Nephron progenitor cell (in vitro differentiated cells): ENCODE measurements around the gene AFAP1L2.

Experiments
- DNase-seq: peaks from one replicate; pipeline ENCODE4 v3.0.0; 2021
- H3K27ac Mint-ChIP-seq: 2 replicates; pipeline ENCODE4 v1.8.0; 2021; ENCODE audit warnings: mild to moderate bottlenecking, moderate library complexity, mixed read lengths
- H3K27me3 Mint-ChIP-seq: 2 replicates; pipeline ENCODE4 v1.8.0; 2021; ENCODE audit warnings: mild to moderate bottlenecking, low read depth, mixed read lengths; ENCODE audit not compliant: poor library complexity
- H3K36me3 Mint-ChIP-seq: 2 replicates; pipeline ENCODE4 v1.8.0; 2021; ENCODE audit warnings: low read depth, mixed read lengths
- H3K4me1 Mint-ChIP-seq: 2 replicates; pipeline ENCODE4 v1.8.0; 2021; ENCODE audit warnings: mixed read lengths
- H3K4me3 Mint-ChIP-seq: 2 replicates; pipeline ENCODE4 v1.8.0; 2021; ENCODE audit warnings: mild to moderate bottlenecking, moderate library complexity, mixed read lengths
- H3K9me3 Mint-ChIP-seq: 2 replicates; pipeline ENCODE4 v1.8.0; 2021; ENCODE audit warnings: mild to moderate bottlenecking, moderate library complexity, mixed read lengths
- TF ChIP-seq, protein P1 (sequence below): fragments of 200-600 bp; sonication (generic); IDR thresholded peaks from 2 replicates; pipeline ENCODE4 v1.5.0; 2021; ENCODE audit warnings: antibody characterized with exemption

The AFAP1L2 gene

DNA sequence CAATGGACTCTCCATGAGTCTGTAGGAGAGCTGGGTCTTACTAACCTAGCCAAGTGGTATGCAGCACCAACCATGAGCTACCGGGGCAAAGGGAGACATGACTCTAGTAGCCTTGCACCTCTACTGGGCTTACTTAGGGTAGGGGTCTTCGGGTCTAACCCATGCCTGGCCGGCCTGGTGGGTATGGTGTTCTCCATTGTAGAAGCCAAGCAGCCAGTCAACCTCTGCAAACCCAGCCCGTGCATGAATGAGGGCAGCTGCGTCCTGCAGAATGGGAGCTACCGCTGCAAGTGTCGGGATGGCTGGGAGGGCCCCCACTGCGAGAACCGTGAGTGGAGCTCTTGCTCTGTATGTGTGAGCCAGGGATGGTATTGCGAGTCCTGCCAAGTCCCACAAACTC, 114.3 kb downstream of the AFAP1L2 start:
- H3K27me3 Mint-ChIP-seq: no peaks in the 10 kb centered on the region
- H3K4me3 Mint-ChIP-seq: no peak overlapping the region
- peaks cover 7% of the 10 kb centered on the region for H3K9me3 Mint-ChIP-seq
- TF ChIP-seq, protein P1, sequence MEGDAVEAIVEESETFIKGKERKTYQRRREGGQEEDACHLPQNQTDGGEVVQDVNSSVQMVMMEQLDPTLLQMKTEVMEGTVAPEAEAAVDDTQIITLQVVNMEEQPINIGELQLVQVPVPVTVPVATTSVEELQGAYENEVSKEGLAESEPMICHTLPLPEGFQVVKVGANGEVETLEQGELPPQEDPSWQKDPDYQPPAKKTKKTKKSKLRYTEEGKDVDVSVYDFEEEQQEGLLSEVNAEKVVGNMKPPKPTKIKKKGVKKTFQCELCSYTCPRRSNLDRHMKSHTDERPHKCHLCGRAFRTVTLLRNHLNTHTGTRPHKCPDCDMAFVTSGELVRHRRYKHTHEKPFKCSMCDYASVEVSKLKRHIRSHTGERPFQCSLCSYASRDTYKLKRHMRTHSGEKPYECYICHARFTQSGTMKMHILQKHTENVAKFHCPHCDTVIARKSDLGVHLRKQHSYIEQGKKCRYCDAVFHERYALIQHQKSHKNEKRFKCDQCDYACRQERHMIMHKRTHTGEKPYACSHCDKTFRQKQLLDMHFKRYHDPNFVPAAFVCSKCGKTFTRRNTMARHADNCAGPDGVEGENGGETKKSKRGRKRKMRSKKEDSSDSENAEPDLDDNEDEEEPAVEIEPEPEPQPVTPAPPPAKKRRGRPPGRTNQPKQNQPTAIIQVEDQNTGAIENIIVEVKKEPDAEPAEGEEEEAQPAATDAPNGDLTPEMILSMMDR: no peak
- no peak for DNase-seq
- no peaks in the 10 kb centered on the region for H3K4me1 Mint-ChIP-seq
- peaks cover 49% of the 10 kb centered on the region for H3K36me3 Mint-ChIP-seq
- no peak overlapping the region for H3K27ac Mint-ChIP-seq

DNA sequence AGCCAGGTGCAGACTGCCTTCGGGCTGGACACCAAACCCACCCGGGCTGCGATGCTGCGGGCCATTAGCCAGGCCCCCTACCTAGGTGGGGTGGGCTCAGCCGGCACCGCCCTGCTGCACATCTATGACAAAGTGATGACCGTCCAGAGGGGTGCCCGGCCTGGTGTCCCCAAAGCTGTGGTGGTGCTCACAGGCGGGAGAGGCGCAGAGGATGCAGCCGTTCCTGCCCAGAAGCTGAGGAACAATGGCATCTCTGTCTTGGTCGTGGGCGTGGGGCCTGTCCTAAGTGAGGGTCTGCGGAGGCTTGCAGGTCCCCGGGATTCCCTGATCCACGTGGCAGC, 115.2 kb downstream of the AFAP1L2 start:
- Mint-ChIP-seq H3K27ac (no peak overlapping the region), H3K27me3 (no peaks in the 10 kb centered on the region), H3K9me3 (no peaks in the 10 kb centered on the region), H3K4me3 (no peak overlapping the region), H3K36me3 (peaks cover 39% of the 10 kb centered on the region), H3K4me1 (no peaks in the 10 kb centered on the region)
- TF ChIP-seq, protein P1: no peak
- no peak for DNase-seq

DNA sequence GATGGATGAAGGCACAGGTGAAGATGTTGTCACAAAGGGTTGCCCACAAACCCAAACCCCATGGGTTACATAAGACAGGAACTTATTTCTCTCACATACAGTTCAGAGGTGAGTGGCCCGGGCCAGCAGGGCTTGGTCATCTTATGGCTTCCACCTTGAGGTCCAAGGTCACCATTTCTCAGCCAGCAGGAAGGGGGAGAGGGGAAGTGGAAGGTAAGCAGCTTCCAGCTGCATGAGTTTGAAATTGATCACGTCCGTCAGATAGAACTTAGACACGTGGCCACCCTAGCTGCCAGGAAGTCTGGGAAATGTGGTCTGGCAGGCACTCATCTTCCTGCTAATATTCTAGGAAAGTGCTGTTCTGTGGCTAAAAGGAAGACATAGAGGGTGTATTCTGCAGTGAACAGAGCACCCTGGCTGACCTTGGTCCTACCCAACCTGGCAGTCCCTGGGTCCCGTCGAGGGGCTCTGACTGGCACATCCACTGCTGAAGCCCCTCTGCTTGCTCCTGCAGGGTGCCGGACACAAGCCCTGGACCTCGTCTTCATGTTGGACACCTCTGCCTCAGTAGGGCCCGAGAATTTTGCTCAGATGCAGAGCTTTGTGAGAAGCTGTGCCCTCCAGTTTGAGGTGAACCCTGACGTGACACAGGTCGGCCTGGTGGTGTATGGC, 115.7 kb downstream of the AFAP1L2 start:
- Mint-ChIP-seq H3K4me1 (no peaks in the 10 kb centered on the region), H3K36me3 (peaks cover 34% of the 10 kb centered on the region), H3K27ac (peak overlapping the region; percentile 37), H3K4me3 (no peak overlapping the region), H3K9me3 (no peaks in the 10 kb centered on the region), H3K27me3 (no peaks in the 10 kb centered on the region)
- no peak for DNase-seq
- TF ChIP-seq, protein P1: no peak

DNA sequence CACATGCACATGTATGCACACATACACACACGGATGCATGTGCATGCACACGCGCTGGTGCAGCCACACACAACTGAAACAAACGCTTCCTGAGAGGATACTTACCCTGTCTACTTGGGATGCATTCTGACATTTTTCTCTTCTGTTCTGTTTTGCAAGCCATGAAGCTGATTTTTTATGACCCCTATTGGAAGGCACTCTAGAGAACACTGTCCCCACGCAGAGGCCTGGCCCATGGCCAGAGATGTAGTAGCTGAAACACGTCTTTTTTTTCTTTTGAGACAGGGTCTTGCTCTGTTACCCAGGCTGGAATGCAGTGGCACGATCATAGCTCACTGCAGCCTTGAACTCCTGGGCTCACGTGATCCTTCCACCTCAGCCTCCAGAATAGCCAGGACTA, 117.4 kb downstream of the AFAP1L2 start:
- Mint-ChIP-seq H3K36me3 (peaks cover 23% of the 10 kb centered on the region), H3K27ac (no peak overlapping the region), H3K4me3 (no peak overlapping the region), H3K27me3 (no peaks in the 10 kb centered on the region), H3K9me3 (no peaks in the 10 kb centered on the region), H3K4me1 (no peaks in the 10 kb centered on the region)
- no peak for DNase-seq
- TF ChIP-seq, protein P1: no peak

DNA sequence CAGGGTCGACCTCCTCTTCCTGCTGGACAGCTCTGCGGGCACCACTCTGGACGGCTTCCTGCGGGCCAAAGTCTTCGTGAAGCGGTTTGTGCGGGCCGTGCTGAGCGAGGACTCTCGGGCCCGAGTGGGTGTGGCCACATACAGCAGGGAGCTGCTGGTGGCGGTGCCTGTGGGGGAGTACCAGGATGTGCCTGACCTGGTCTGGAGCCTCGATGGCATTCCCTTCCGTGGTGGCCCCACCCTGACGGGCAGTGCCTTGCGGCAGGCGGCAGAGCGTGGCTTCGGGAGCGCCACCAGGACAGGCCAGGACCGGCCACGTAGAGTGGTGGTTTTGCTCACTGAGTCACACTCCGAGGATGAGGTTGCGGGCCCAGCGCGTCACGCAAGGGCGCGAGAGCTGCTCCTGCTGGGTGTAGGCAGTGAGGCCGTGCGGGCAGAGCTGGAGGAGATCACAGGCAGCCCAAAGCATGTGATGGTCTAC, 118.3 kb downstream of the AFAP1L2 start:
- Mint-ChIP-seq H3K4me3 (no peak overlapping the region), H3K36me3 (peaks cover 14% of the 10 kb centered on the region), H3K4me1 (no peaks in the 10 kb centered on the region), H3K27ac (peak overlapping the region; percentile 25), H3K27me3 (no peaks in the 10 kb centered on the region), H3K9me3 (no peaks in the 10 kb centered on the region)
- no peak for DNase-seq
- TF ChIP-seq, protein P1: no peak
